A549 treated with AZD9567 at 1 μM for 4 hours (cell line): Measurements from ENCODE around the gene PNRC2. TPM values are rescaled to one million over a fixed set of nuclear protein-coding genes. Genes with fewer than 3 reads are reported as not detected.

Experiments
- total RNA-seq: library from RNA; stranded (reverse); fragments of 200-300 nt; extraction: Qiagen RNA extraction; gene quantifications from 5 replicates; pipeline ENCODE4 v1.2.3, GENCODE V29; 2022; ENCODE audit not compliant: insufficient read depth

PNRC2 gene
- 26.4 to 64.3 TPM (median 36.8 TPM) in 5 replicates for total RNA-seq

GRCh38 chr1:23959461-23960290 lies at the start of gene PNRC2:
Gene PNRC2 (plus strand): TSS chr1:23959828. CDS start chr1:23961458, 1,630 bp downstream.

GRCh38 chr1:23913212-23913880 lies 46.3 kb upstream of the PNRC2 start, which contains the start of gene CNR2:
Gene CNR2 (minus strand): TSS chr1:23913362. CDS start chr1:23875617, 37,745 bp downstream.

GRCh38 chr1:23979881-23980727 lies 20.5 kb downstream of the PNRC2 start, which contains the start of gene SRSF10:
Gene SRSF10 (minus strand): TSS chr1:23980327. CDS start chr1:23980255, 72 bp downstream.

Other genes starting within 250 kb of the PNRC2 start
- gene ELOA, start 216.4 kb upstream of the PNRC2 start, total RNA-seq: 27.9 to 32.8 TPM (median 28.8 TPM) in 5 replicates
- gene PITHD1, start 181.4 kb upstream of the PNRC2 start, total RNA-seq: 28.4 to 40.6 TPM (median 35.0 TPM) in 5 replicates
- 55.6 to 74.5 TPM (median 57.7 TPM) in 5 replicates for gene LYPLA2, start 168.7 kb upstream of the PNRC2 start, total RNA-seq
- gene GALE, start 159.1 kb upstream of the PNRC2 start, total RNA-seq: 50.1 to 77.4 TPM (median 69.9 TPM) in 5 replicates
- gene HMGCL, start 134.4 kb upstream of the PNRC2 start, total RNA-seq: 11.6 to 17.1 TPM (median 15.1 TPM) in 5 replicates
- 9.3 to 13.1 TPM (median 10.8 TPM) in 5 replicates for gene FUCA1, start 91.5 kb upstream of the PNRC2 start, total RNA-seq
- not detected in 5 replicates for gene CNR2, start 46.5 kb upstream of the PNRC2 start, total RNA-seq
- 78.8 to 95.3 TPM (median 91.0 TPM) in 5 replicates for gene SRSF10, start 20.5 kb downstream of the PNRC2 start, total RNA-seq
- 5.2 to 5.9 TPM (median 5.8 TPM) in 5 replicates for gene MYOM3, start 152.3 kb downstream of the PNRC2 start, total RNA-seq
- gene IL22RA1, start 183.3 kb downstream of the PNRC2 start, total RNA-seq: 4.8 to 8.6 TPM (median 5.7 TPM) in 5 replicates
- gene IFNLR1, start 227.5 kb downstream of the PNRC2 start, total RNA-seq: 0.60 to 1.3 TPM (median 0.75 TPM) in 4 of 5 replicates, not detected in the other